Breast epithelium (tissue), 4 donors: ENCODE measurements around the gene DQX1. TPM values are rescaled to one million over a fixed set of nuclear protein-coding genes. Genes with fewer than 3 reads are reported as not detected.
"Not testable (repeated sequence)": the region's sequence is repeated elsewhere in the genome, so short reads cannot be mapped to it uniquely, and the experiment has no call there.

ENCODE experiments used
- DNase-seq, 2 donors: peaks; one replicate each; pipeline ENCODE4 v3.0.0-alpha.2; 2019; ENCODE audit warnings: low spot score in 2 of 2
- H3K27ac ChIP-seq, 2 donors: fragments of 200-600 bp; sonication (generic) in 1 of 2; one replicate each; pipeline ENCODE4 v1.5.1; 2016 to 2019; ENCODE audit warnings: mild to moderate bottlenecking in 1 of 2
- H3K27me3 ChIP-seq, 2 donors: fragments of 200-600 bp; sonication (generic) in 1 of 2; one replicate each; pipeline versions ENCODE4 v1.5.1 to v1.6.0; 2017 to 2019; ENCODE audit warnings: control low read depth in 1 of 2, mild to moderate bottlenecking in 1 of 2
- H3K36me3 ChIP-seq: fragments of 200-600 bp; one replicate; pipeline ENCODE4 v1.5.1; 2019
- H3K4me1 ChIP-seq, 2 donors: fragments of 200-600 bp; sonication (generic); one replicate each; pipeline ENCODE4 v1.5.1; 2016 to 2019; ENCODE audit warnings: control low read depth in 1 of 2
- H3K4me3 ChIP-seq, 3 donors: fragments of 200-600 bp; sonication (generic); 1 replicate in 2 of 3; 2 replicates in 1 of 3; pipeline ENCODE4 v1.5.1; 2016 to 2019; ENCODE audit warnings: mild to moderate bottlenecking in 3 of 3, moderate library complexity in 2 of 3
- H3K9me3 ChIP-seq, 2 donors: fragments of 200-600 bp; sonication (generic) in 1 of 2; one replicate each; pipeline ENCODE4 v1.5.1; 2016 to 2019; ENCODE audit warnings: control low read depth in 1 of 2
- CTCF ChIP-seq, 3 donors: fragments of 450-650 bp; IDR thresholded peaks; one replicate each; pipeline ENCODE4 v1.5.1; 2016 to 2017; ENCODE audit warnings: antibody characterized with exemption in 3 of 3, mild to moderate bottlenecking in 3 of 3, moderate library complexity in 3 of 3
- POLR2A ChIP-seq: fragments of 450-650 bp; IDR thresholded peaks from one replicate; pipeline ENCODE4 v1.6.1; 2016; ENCODE audit warnings: antibody characterized with exemption, mild to moderate bottlenecking, moderate library complexity
- POLR2AphosphoS5 ChIP-seq, 3 donors: sonication (generic); formaldehyde crosslinking; IDR thresholded peaks; one replicate each; pipeline ENCODE4 v1.6.1; 2017; ENCODE audit warnings: antibody characterized with exemption in 3 of 3
- intact Hi-C: fragments of 100-400 bp; cut with DNase I; formaldehyde crosslinking; loops from one replicate; pipeline ENCODE4 v1.15.1; 2023; ENCODE audit warnings: low total_unique reads
- total RNA-seq, 3 donors: library from RNA; depleted of rRNA; stranded (reverse); fragments of >200 nt; gene quantifications; one replicate each; pipeline ENCODE4 v1.1.0, GENCODE V29; 2016

The DQX1 gene
- total RNA-seq, 3 donors from 2014 or later: 0.66 TPM; not detected in 2

- Histone ChIP-seq H3K27ac (no peak overlapping the region), H3K4me3 (no peak overlapping the region), H3K27me3 (no peaks in the 10 kb centered on the region), H3K36me3 (peaks cover 3% of the 10 kb centered on the region), H3K9me3 (no peaks in the 10 kb centered on the region), H3K4me1 (no peaks in the 10 kb centered on the region)
- no peak for DNase-seq
- intact Hi-C loops: no loop called here
- TF ChIP-seq POLR2AphosphoS5 (IDR thresholded peaks at IDR 0.05): no peak
- TF ChIP-seq POLR2A: no peak
- no peak for TF ChIP-seq CTCF (IDR thresholded peaks at IDR 0.05)
Measured at GRCh38 chr2:74488643-74489481, 37.2 kb downstream of the DQX1 start.

- TF ChIP-seq CTCF (IDR thresholded peaks at IDR 0.05): no peak
- no peak for TF ChIP-seq POLR2A
- no peak for TF ChIP-seq POLR2AphosphoS5 (IDR thresholded peaks at IDR 0.05)
- intact Hi-C loops: no loop called here
- H3K36me3 ChIP-seq: no peaks in the 10 kb centered on the region
Measured at GRCh38 chr2:74486141-74486540, 39.9 kb downstream of the DQX1 start.

GRCh38 chr2:74483675-74484164 lies 42.3 kb downstream of the DQX1 start:
- peaks cover 8 to 14% of the 10 kb centered on the region in 2 donors for H3K4me1 ChIP-seq
- peak overlapping the region; percentile 71 to 99 (median 89) for H3K4me3 ChIP-seq
- H3K36me3 ChIP-seq, DNase-seq, H3K27me3 ChIP-seq, H3K9me3 ChIP-seq: not testable (repeated sequence)
- H3K27ac ChIP-seq: peak overlapping the region in 1 of 2 donors; percentile 90
- intact Hi-C loops: loop anchor here (5.0 kb wide), 1 partner anchor 99 kb away; no protein-coding TSS in a partner anchor

More at GRCh38 chr2:74486141-74486540, 39.9 kb downstream of the DQX1 start:
- Histone ChIP-seq H3K4me3 (no peak overlapping the region), H3K4me1 (peaks cover 7 to 8% of the 10 kb centered on the region in 2 donors), H3K27me3 (no peaks in the 10 kb centered on the region), H3K9me3 (no peaks in the 10 kb centered on the region), H3K27ac (no peak overlapping the region)
- no peak for DNase-seq

GRCh38 chr2:74482801-74483674 lies 43.0 kb downstream of the DQX1 start, which contains the start of the genes CCDC142 and TTC31:
Gene CCDC142, minus strand, starts transcription at chr2:74482998. Its CDS starts 161 bp downstream, at chr2:74482837.
Gene TTC31, plus strand, starts transcription at chr2:74483081. Its CDS starts 15 bp downstream, at chr2:74483096.
- Histone ChIP-seq H3K36me3 (no peaks in the 10 kb centered on the region), H3K27ac (peak within 1 kb of the TSS; percentile 90 to 94), H3K4me3 (peak within 1 kb of the TSS; percentile 71 to 99 (median 89)), H3K9me3 (no peaks in the 10 kb centered on the region), H3K27me3 (no peaks in the 10 kb centered on the region), H3K4me1 (peaks cover 8 to 14% of the 10 kb centered on the region in 2 donors)
- peak; percentile 96 to 98 for DNase-seq
- intact Hi-C loops: loop anchor here (5.0 kb wide), 1 partner anchor 99 kb away; no protein-coding TSS in a partner anchor
- no peak for TF ChIP-seq POLR2A
- TF ChIP-seq CTCF (IDR thresholded peaks at IDR 0.05): peak; percentile 81 to 91 (median 84)
- peak; percentile 86 to 88 (median 88) for TF ChIP-seq POLR2AphosphoS5 (IDR thresholded peaks at IDR 0.05)
